Measurements from ENCODE around the gene LDLRAD3.

Gene LDLRAD3

GRCh38 chr11:36077886-36078685 is 134.2 kb downstream of the LDLRAD3 start:
- Histone ChIP-seq H3K27me3 (ENCODE audit: low read depth, low read length) (peaks cover 4% of the 10 kb centered on the region; the same call in 1 of the 2 replicates), H2AFZ (ENCODE audit: low read depth, low read length) (no peak overlapping the region), H3K36me3 (replicated peaks; ENCODE audit: low read depth, low read length) (no peaks in the 10 kb centered on the region), H3K4me3 (ENCODE audit: low read length) (no peak overlapping the region), H3K4me2 (ENCODE audit: low read length) (no peak overlapping the region), H4K20me1 (ENCODE audit: insufficient read depth, low read length) (no peaks in the 10 kb centered on the region), H3K9me3 (ENCODE audit: insufficient read depth, low read length) (no peaks in the 10 kb centered on the region), H3K4me1 (ENCODE audit: low read length) (no peaks in the 10 kb centered on the region), H3K27ac (ENCODE audit: low read length) (no peak overlapping the region), H3K79me2 (ENCODE audit: low read length) (no peaks in the 10 kb centered on the region), H3K9ac (ENCODE audit: low read length) (no peak overlapping the region)
- TF ChIP-seq EZH2phosphoT487 (IDR thresholded peaks at IDR 0.05; ENCODE audit: low read depth): no peak
- no peak for TF ChIP-seq CTCF (IDR thresholded peaks at IDR 0.05; ENCODE audit: low read depth, low read length)

- Histone ChIP-seq H3K9me3 (ENCODE audit: insufficient read depth, low read length) (no peaks in the 10 kb centered on the region), H3K36me3 (replicated peaks; ENCODE audit: low read depth, low read length) (no peaks in the 10 kb centered on the region), H3K9ac (ENCODE audit: low read length) (no peak overlapping the region)
Measured at GRCh38 chr11:36078686-36079055, 134.8 kb downstream of the LDLRAD3 start.

GRCh38 chr11:36079878-36080675 is 136.2 kb downstream of the LDLRAD3 start:
- Histone ChIP-seq H3K4me2 (ENCODE audit: low read length) (no peak overlapping the region), H2AFZ (ENCODE audit: low read depth, low read length) (no peak overlapping the region), H3K4me1 (ENCODE audit: low read length) (no peaks in the 10 kb centered on the region), H3K4me3 (ENCODE audit: low read length) (no peak overlapping the region), H3K36me3 (replicated peaks; ENCODE audit: low read depth, low read length) (no peaks in the 10 kb centered on the region), H3K9me3 (ENCODE audit: insufficient read depth, low read length) (no peaks in the 10 kb centered on the region), H3K79me2 (ENCODE audit: low read length) (no peaks in the 10 kb centered on the region), H4K20me1 (ENCODE audit: insufficient read depth, low read length) (no peaks in the 10 kb centered on the region), H3K27ac (ENCODE audit: low read length) (no peak overlapping the region), H3K9ac (ENCODE audit: low read length) (no peak overlapping the region), H3K27me3 (ENCODE audit: low read depth, low read length) (peaks cover 10% of the 10 kb centered on the region; the same call in 1 of the 2 replicates)
- TF ChIP-seq EZH2phosphoT487 (IDR thresholded peaks at IDR 0.05; ENCODE audit: low read depth) (no peak), CTCF (IDR thresholded peaks at IDR 0.05; ENCODE audit: low read depth, low read length) (no peak)

More at GRCh38 chr11:36078686-36079055, 134.8 kb downstream of the LDLRAD3 start:
- Histone ChIP-seq H3K27ac (ENCODE audit: low read length) (no peak overlapping the region), H2AFZ (ENCODE audit: low read depth, low read length) (no peak overlapping the region), H3K4me2 (ENCODE audit: low read length) (no peak overlapping the region), H3K4me1 (ENCODE audit: low read length) (no peaks in the 10 kb centered on the region), H3K27me3 (ENCODE audit: low read depth, low read length) (peaks cover 4% of the 10 kb centered on the region; the same call in 1 of the 2 replicates), H3K4me3 (ENCODE audit: low read length) (no peak overlapping the region), H4K20me1 (ENCODE audit: insufficient read depth, low read length) (no peaks in the 10 kb centered on the region), H3K79me2 (ENCODE audit: low read length) (no peaks in the 10 kb centered on the region)
- TF ChIP-seq EZH2phosphoT487 (IDR thresholded peaks at IDR 0.05; ENCODE audit: low read depth) (no peak), CTCF (IDR thresholded peaks at IDR 0.05; ENCODE audit: low read depth, low read length) (no peak)
